Measurements from ENCODE around the gene RASAL2. TPM values are rescaled to one million over a fixed set of nuclear protein-coding genes. Genes with fewer than 3 reads are reported as not detected.
A peak's percentile ranks its signal among the peaks of the same experiment; 100 is the strongest.

Gene RASAL2
- polyA plus RNA-seq, 2 of the 4 experiments (the other 2 are of a cell fraction): 7.1 to 17.6 TPM

GRCh38 chr1:178122283-178122682, 28.4 kb downstream of the RASAL2 start:
- POLR2A ChIA-PET: no interaction called here
- 90% methylated on average over 1 of the region's 1 CpG for WGBS (ENCODE audit: missing lambda C conversion rate)
- Histone ChIP-seq H3K4me1 (peaks cover 40% of the 10 kb centered on the region), H3K4me2 (peak overlapping the region; percentile 3; the same call in 2 of the 3 replicates), H3K9me3 (no peaks in the 10 kb centered on the region), H3K27ac (0 out of 6 replicates have a peak overlapping the region, but pooled peaks of 1 of the 2 experiments have one; percentile 0), H3K4me3 (no peak overlapping the region)
- no peak for FAIRE-seq
- CTCF ChIA-PET: interaction anchor here (0.6 kb wide), 1 partner anchor 9 kb away, joined by 3 read pairs; no protein-coding TSS in a partner anchor
- DNase-seq (ENCODE audit: low read depth in 1 of 2, low spot score in 1 of 2): no peak
- ATAC-seq: no peak
- TF ChIP-seq RCOR1 (IDR thresholded peaks at IDR 0.05; ENCODE audit: low read depth, low read length) (no peak), POLR2AphosphoS2 (conservative IDR thresholded peaks at IDR 0.05; ENCODE audit: low read length) (no peak), TFCP2L1 (CRISPR knock-in tag; IDR thresholded peaks at IDR 0.05) (no peak), NFE2L2 (conservative IDR thresholded peaks at IDR 0.05; ENCODE audit: low read length) (no peak), PHF8 (IDR thresholded peaks at IDR 0.05; ENCODE audit: borderline replicate concordance, low read depth) (no peak), BCL3 (IDR thresholded peaks at IDR 0.05) (no peak), USF2 (IDR thresholded peaks at IDR 0.05) (no peak), NR3C1 (IDR thresholded peaks at IDR 0.05) (no peak)

- Histone ChIP-seq H3K9me3 (no peaks in the 10 kb centered on the region), H3K4me1 (peaks cover 50% of the 10 kb centered on the region), H3K4me3 (no peak overlapping the region), H3K4me2 (peak overlapping the region; percentile 7; the same call in 1 of the 3 replicates), H3K27ac (peak overlapping the region in 1 of 2 experiments; percentile 47; a peak in 2 of 6 replicates)
- POLR2A ChIA-PET: no interaction called here
- ATAC-seq (no peak), FAIRE-seq (no peak), DNase-seq (ENCODE audit: low read depth in 1 of 2, low spot score in 1 of 2) (no peak)
- CTCF ChIA-PET: interaction anchor here (0.9 to 1.4 kb wide), 2 partner anchors 13 to 177 kb away, joined by 3 to 4 read pairs; no protein-coding TSS in a partner anchor
- TF ChIP-seq CHD2 (IDR thresholded peaks at IDR 0.05; ENCODE audit: low read length, partially characterized antibody) (no peak), ZNF302 (CRISPR knock-in tag; IDR thresholded peaks at IDR 0.05) (no peak), ELK1 (IDR thresholded peaks at IDR 0.05; ENCODE audit: low read depth, low read length) (no peak), SREBF2 (IDR thresholded peaks at IDR 0.05) (no peak), EP300 (IDR thresholded peaks at IDR 0.05) (no peak), HEYL (CRISPR knock-in tag; IDR thresholded peaks at IDR 0.05) (no peak), MAFK (IDR thresholded peaks at IDR 0.05; ENCODE audit: partially characterized antibody) (no peak), TFCP2L1 (CRISPR knock-in tag; IDR thresholded peaks at IDR 0.05) (no peak), E2F6 (IDR thresholded peaks at IDR 0.05; ENCODE audit: borderline replicate concordance, low read depth) (no peak), POLR2A (IDR thresholded peaks at IDR 0.05; ENCODE audit: low read length) (no peak)
Measured at GRCh38 chr1:178124115-178124514, 30.2 kb downstream of the RASAL2 start.

GRCh38 chr1:178126261-178126660, 32.4 kb downstream of the RASAL2 start:
- POLR2A ChIA-PET: no interaction called here
- H3K4me1 ChIP-seq: peaks cover 50% of the 10 kb centered on the region
- DNase-seq (ENCODE audit: low read depth in 1 of 2, low spot score in 1 of 2): peak in 1 of 2 experiments; percentile 15
- TF ChIP-seq CEBPB (IDR thresholded peaks at IDR 0.05) (peak in 1 of 2 experiments; percentile 47; a peak in 2 of 4 replicates), NPAS2 (CRISPR knock-in tag; IDR thresholded peaks at IDR 0.05; ENCODE audit: borderline replicate concordance) (no peak)
- peak overlapping the region; percentile 49 to 82 for H3K27ac ChIP-seq
- FAIRE-seq: no peak
- no peak overlapping the region for H3K4me3 ChIP-seq
- CTCF ChIA-PET: interaction anchor here (1.0 kb wide), 1 partner anchor 25 kb away, joined by 3 read pairs; no protein-coding TSS in a partner anchor
- peak; percentile 53 to 61; a peak in 3 of 6 replicates for ATAC-seq
- no peaks in the 10 kb centered on the region for H3K9me3 ChIP-seq
- peak overlapping the region; percentile 58 for H3K4me2 ChIP-seq

Measured in A549 (cell line).